Epithelial cell of proximal tubule (primary cell): ENCODE results near the gene MLST8. TPM values are rescaled to one million over a fixed set of nuclear protein-coding genes. Genes with fewer than 3 reads are reported as not detected.
A peak's percentile ranks its signal among the peaks of the same experiment; 100 is the strongest.

Experiments used
- DNase-seq: peaks from one replicate; pipeline ENCODE4 v3.0.0-alpha.2; 2011; ENCODE audit warnings: low read depth
- H3K4me3 ChIP-seq: 2 replicates; pipeline ENCODE4 v1.5.1; 2011; ENCODE audit warnings: low read depth, mild to moderate bottlenecking, low read length
- total RNA-seq: library from RNA; depleted of rRNA; stranded (reverse); fragments of >200 nt; gene quantifications from 2 replicates; pipeline ENCODE4 v1.2.3, GENCODE V29; 2015
- TF ChIP-seq, protein P1 (sequence below): conservative IDR thresholded peaks from 2 replicates; pipeline ENCODE4 v1.5.1; 2012; ENCODE audit warnings: low read depth, mild to moderate bottlenecking, low read length

Gene MLST8
- total RNA-seq, 1 donor from 2014 or later, result 98.2 TPM

GRCh38 chr16:2223942-2224486 is 18.8 kb downstream of the MLST8 start:
- TF ChIP-seq, protein P1, sequence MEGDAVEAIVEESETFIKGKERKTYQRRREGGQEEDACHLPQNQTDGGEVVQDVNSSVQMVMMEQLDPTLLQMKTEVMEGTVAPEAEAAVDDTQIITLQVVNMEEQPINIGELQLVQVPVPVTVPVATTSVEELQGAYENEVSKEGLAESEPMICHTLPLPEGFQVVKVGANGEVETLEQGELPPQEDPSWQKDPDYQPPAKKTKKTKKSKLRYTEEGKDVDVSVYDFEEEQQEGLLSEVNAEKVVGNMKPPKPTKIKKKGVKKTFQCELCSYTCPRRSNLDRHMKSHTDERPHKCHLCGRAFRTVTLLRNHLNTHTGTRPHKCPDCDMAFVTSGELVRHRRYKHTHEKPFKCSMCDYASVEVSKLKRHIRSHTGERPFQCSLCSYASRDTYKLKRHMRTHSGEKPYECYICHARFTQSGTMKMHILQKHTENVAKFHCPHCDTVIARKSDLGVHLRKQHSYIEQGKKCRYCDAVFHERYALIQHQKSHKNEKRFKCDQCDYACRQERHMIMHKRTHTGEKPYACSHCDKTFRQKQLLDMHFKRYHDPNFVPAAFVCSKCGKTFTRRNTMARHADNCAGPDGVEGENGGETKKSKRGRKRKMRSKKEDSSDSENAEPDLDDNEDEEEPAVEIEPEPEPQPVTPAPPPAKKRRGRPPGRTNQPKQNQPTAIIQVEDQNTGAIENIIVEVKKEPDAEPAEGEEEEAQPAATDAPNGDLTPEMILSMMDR, result peak; percentile 32
- peak overlapping the region; percentile 97 for H3K4me3 ChIP-seq
- no peak for DNase-seq

DNA sequence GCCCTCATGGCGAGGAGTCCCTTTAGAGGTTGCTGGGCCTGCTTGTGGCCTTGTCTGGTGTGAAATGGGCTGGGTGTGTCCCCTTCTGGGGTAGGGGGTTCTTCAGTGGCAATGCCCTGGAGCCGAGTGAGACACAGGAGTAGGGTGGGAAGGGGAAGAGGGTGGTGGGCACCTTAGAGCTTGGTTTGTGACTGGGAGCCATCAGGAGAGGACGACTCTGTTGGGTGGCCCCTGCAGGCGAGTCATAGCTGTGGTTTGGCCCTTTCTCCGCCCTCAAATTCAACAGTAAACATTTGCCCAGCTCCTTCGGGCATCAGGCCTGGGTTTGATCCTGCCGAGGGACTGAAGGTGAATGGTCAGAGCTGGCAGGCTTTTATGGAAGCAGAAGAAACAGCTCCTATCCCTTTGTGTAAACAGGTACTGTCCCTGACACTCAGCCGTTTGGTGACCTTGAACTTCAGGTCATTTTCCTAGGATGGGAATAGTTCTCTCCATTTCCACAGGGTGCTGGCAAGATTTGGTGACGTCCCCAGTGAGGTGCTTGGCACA is 21.1 kb downstream of the MLST8 start:
- TF ChIP-seq, protein P1, result no peak
- DNase-seq, result no peak
- no peak overlapping the region for H3K4me3 ChIP-seq

DNA sequence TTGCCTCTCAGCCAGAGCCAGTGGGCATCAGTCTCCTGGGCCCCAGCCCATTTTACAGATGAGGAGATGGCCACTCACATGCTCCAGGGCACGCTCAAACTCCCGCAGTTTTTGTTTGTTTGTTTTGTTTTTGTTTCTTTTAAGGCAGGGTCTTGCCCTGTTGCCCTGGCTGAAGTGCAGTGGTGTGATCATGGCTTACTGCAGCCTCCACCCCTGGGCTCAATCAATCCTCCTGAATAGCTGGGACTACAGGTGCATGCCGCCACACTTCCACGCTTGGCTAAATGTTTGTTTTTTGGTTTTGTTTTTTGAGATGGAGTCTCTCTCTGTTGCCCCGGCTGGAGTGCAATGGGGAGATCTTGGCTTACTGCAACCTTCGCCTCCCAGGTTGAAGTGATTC is 21.7 kb downstream of the MLST8 start:
- TF ChIP-seq, protein P1, result no peak
- no peak for DNase-seq
- H3K4me3 ChIP-seq, result no peak overlapping the region

- no peak for DNase-seq
- H3K4me3 ChIP-seq, result no peak overlapping the region
- TF ChIP-seq, protein P1, result no peak
These were observed 23.0 kb downstream of the MLST8 start for GRCh38 chr16:2228161-2228824.

DNA sequence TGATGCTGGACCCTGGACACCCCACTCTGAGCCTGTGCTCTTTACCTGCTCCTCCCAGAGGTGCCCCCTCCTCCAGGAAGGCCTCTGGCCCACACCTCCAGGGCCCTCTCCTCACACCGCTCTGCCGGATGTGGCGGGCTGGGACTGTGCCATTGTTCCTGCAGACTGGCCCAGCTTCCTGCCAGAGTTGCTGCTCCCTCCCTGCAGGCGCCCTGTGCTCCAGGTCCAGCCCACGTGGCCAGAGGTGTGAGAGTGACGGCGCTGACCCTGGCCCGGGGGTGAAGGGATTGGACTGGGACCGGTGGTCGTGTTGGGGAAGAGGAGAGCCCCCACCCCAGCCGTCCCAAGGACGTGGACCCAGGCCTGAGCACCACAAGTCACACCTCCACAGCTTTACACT is 23.8 kb downstream of the MLST8 start:
- no peak for DNase-seq
- TF ChIP-seq, protein P1, result no peak
- H3K4me3 ChIP-seq, result no peak overlapping the region

GRCh38 chr16:2229632-2230250 is 24.5 kb downstream of the MLST8 start:
- TF ChIP-seq, protein P1, result no peak
- no peak overlapping the region for H3K4me3 ChIP-seq
- no peak for DNase-seq
